H7 (cell line): ENCODE results near the gene ELAC2. TPM values are rescaled to one million over a fixed set of nuclear protein-coding genes. Genes with fewer than 3 reads are reported as not detected.

ENCODE experiments used
- DNase-seq: peaks from one replicate; pipeline ENCODE4 v3.0.0; 2012
- H3K27me3 ChIP-seq: 2 replicates; pipeline ENCODE4 v1.6.0; 2011; ENCODE audit warnings: mild to moderate bottlenecking, low read length; ENCODE audit not compliant: control insufficient read depth, insufficient read depth
- H3K36me3 ChIP-seq: replicated peaks from 2 replicates; pipeline ENCODE4 v1.5.1; 2011; ENCODE audit warnings: low read length; ENCODE audit not compliant: control insufficient read depth, insufficient read depth
- H3K4me3 ChIP-seq: 2 replicates; pipeline ENCODE4 v1.5.1; 2011; ENCODE audit warnings: low read depth, mild to moderate bottlenecking, control low read depth, low read length, moderate library complexity; ENCODE audit not compliant: insufficient read depth
- total RNA-seq: library from RNA; depleted of rRNA; stranded (reverse); fragments of >200 nt; shearing (Covaris generic); gene quantifications from 2 replicates; pipeline ENCODE4 v1.2.3, GENCODE V29; 2014

The ELAC2 gene
- total RNA-seq, 1 experiment from 2014 or later = 125 TPM

GRCh38 chr17:13001991-13002615 lies 15.7 kb downstream of the ELAC2 start:
- H3K4me3 ChIP-seq = no peak overlapping the region
- H3K36me3 ChIP-seq = peaks cover 58% of the 10 kb centered on the region
- peak; percentile 6 for DNase-seq
- H3K27me3 ChIP-seq = no peaks in the 10 kb centered on the region

GRCh38 chr17:13000561-13000960 lies 17.3 kb downstream of the ELAC2 start:
- DNase-seq = peak; percentile 7
- no peaks in the 10 kb centered on the region for H3K27me3 ChIP-seq
- no peak overlapping the region for H3K4me3 ChIP-seq
- H3K36me3 ChIP-seq = peaks cover 67% of the 10 kb centered on the region

- no peak for DNase-seq
- Histone ChIP-seq H3K27me3 (no peaks in the 10 kb centered on the region), H3K4me3 (no peak overlapping the region), H3K36me3 (peaks cover 73% of the 10 kb centered on the region)
Measured at GRCh38 chr17:12998874-12999273, 19.0 kb downstream of the ELAC2 start.

- H3K36me3 ChIP-seq = peaks cover 74% of the 10 kb centered on the region
- no peak overlapping the region for H3K4me3 ChIP-seq
Measured at GRCh38 chr17:12998461-12998860, 19.4 kb downstream of the ELAC2 start.

GRCh38 chr17:12996941-12997340 lies 20.9 kb downstream of the ELAC2 start:
- peaks cover 73% of the 10 kb centered on the region for H3K36me3 ChIP-seq
- DNase-seq = no peak
- no peaks in the 10 kb centered on the region for H3K27me3 ChIP-seq
- no peak overlapping the region for H3K4me3 ChIP-seq

More at GRCh38 chr17:12998461-12998860, 19.4 kb downstream of the ELAC2 start:
- no peaks in the 10 kb centered on the region for H3K27me3 ChIP-seq
- peak; percentile 7 for DNase-seq

- Histone ChIP-seq H3K27me3 (no peaks in the 10 kb centered on the region), H3K36me3 (peaks cover 75% of the 10 kb centered on the region), H3K4me3 (no peak overlapping the region)
- DNase-seq = peak; percentile 12
Measured at GRCh38 chr17:12996357-12996756, 21.5 kb downstream of the ELAC2 start.

GRCh38 chr17:12995896-12996295 lies 21.9 kb downstream of the ELAC2 start:
- H3K4me3 ChIP-seq = no peak overlapping the region
- no peaks in the 10 kb centered on the region for H3K27me3 ChIP-seq
- peaks cover 76% of the 10 kb centered on the region for H3K36me3 ChIP-seq
- peak; percentile 21 for DNase-seq

GRCh38 chr17:12995106-12995895 lies 22.5 kb downstream of the ELAC2 start:
- peaks cover 73% of the 10 kb centered on the region for H3K36me3 ChIP-seq
- peak; percentile 11 for DNase-seq
- no peak overlapping the region for H3K4me3 ChIP-seq
- H3K27me3 ChIP-seq = no peaks in the 10 kb centered on the region

GRCh38 chr17:12994341-12995074 lies 23.3 kb downstream of the ELAC2 start:
- DNase-seq = peak; percentile 17
- Histone ChIP-seq H3K4me3 (no peak overlapping the region), H3K36me3 (peaks cover 68% of the 10 kb centered on the region), H3K27me3 (no peaks in the 10 kb centered on the region)

GRCh38 chr17:12993631-12994030 lies 24.2 kb downstream of the ELAC2 start:
- H3K4me3 ChIP-seq = no peak overlapping the region
- DNase-seq = peak; percentile 20
- peaks cover 62% of the 10 kb centered on the region for H3K36me3 ChIP-seq
- H3K27me3 ChIP-seq = no peaks in the 10 kb centered on the region

GRCh38 chr17:12992676-12993075 lies 25.2 kb downstream of the ELAC2 start:
- Histone ChIP-seq H3K27me3 (no peaks in the 10 kb centered on the region), H3K36me3 (peaks cover 55% of the 10 kb centered on the region), H3K4me3 (no peak overlapping the region)
- peak; percentile 13 for DNase-seq

GRCh38 chr17:12990926-12991325 lies 26.9 kb downstream of the ELAC2 start:
- Histone ChIP-seq H3K4me3 (no peak overlapping the region), H3K36me3 (peaks cover 40% of the 10 kb centered on the region), H3K27me3 (no peaks in the 10 kb centered on the region)
- no peak for DNase-seq

- Histone ChIP-seq H3K4me3 (no peak overlapping the region), H3K27me3 (no peaks in the 10 kb centered on the region), H3K36me3 (peaks cover 36% of the 10 kb centered on the region)
- no peak for DNase-seq
Measured at GRCh38 chr17:12990041-12990808, 27.6 kb downstream of the ELAC2 start.

GRCh38 chr17:12987120-12987519 lies 30.7 kb downstream of the ELAC2 start:
- Histone ChIP-seq H3K27me3 (no peaks in the 10 kb centered on the region), H3K4me3 (no peak overlapping the region), H3K36me3 (peaks cover 12% of the 10 kb centered on the region)
- peak; percentile 81 for DNase-seq
